ENCODE measurements around the gene DHODH. TPM values are rescaled to one million over a fixed set of nuclear protein-coding genes. Genes with fewer than 3 reads are reported as not detected.

DHODH gene
- total RNA-seq, 1 experiment from 2014 or later: 23.0 TPM

Other genes starting within 250 kb of the DHODH start
- 135 and 139 TPM in 2 replicates for gene AP1G1, start 199.9 kb upstream of the DHODH start, total RNA-seq (2022)
- gene ATXN1L, start 162.8 kb upstream of the DHODH start, total RNA-seq (2022): 40.6 and 44.8 TPM in 2 replicates
- gene ZNF821, start 124.6 kb upstream of the DHODH start, total RNA-seq (2022): 16.3 and 16.9 TPM in 2 replicates
- 310 and 331 TPM in 2 replicates for gene IST1, start 113.2 kb upstream of the DHODH start, total RNA-seq (2022)
- not detected in 2 replicates for gene PKD1L3, start 8.3 kb upstream of the DHODH start, total RNA-seq (2022)
- gene HP, start 45.8 kb downstream of the DHODH start, total RNA-seq (2022): 0.61 and 1.3 TPM in 2 replicates
- gene HPR, start 54.5 kb downstream of the DHODH start, total RNA-seq (2022): not detected in 2 replicates
- gene TXNL4B, start 84.9 kb downstream of the DHODH start, total RNA-seq (2022): 17.9 and 18.4 TPM in 2 replicates
- 89.1 and 92.1 TPM in 2 replicates for gene DHX38, start 85.1 kb downstream of the DHODH start, total RNA-seq (2022)
- gene PMFBP1, start 163.4 kb downstream of the DHODH start, total RNA-seq (2022): 4.5 and 5.6 TPM in 2 replicates

All from Caco-2 (cell line).